Skeletal muscle tissue (tissue), 4 donors: Measurements from ENCODE around the gene OR1F1. TPM values are rescaled to one million over a fixed set of nuclear protein-coding genes. Genes with fewer than 3 reads are reported as not detected.

Experiments used
- H3K27ac ChIP-seq: one replicate; pipeline ENCODE4 v1.7.0; 2013; ENCODE audit warnings: mild to moderate bottlenecking, low read depth, low read length, inconsistent platforms
- H3K27me3 ChIP-seq, 3 donors: one replicate each; pipeline ENCODE4 v1.7.0; 2013; ENCODE audit warnings: low read length in 3 of 3; ENCODE audit not compliant: control insufficient read depth in 3 of 3, insufficient read depth in 3 of 3
- H3K36me3 ChIP-seq, 3 donors: one replicate each; pipeline ENCODE4 v1.7.0; 2013; ENCODE audit warnings: low read length in 3 of 3; ENCODE audit not compliant: control insufficient read depth in 3 of 3, insufficient read depth in 3 of 3
- H3K4me1 ChIP-seq, 3 donors: one replicate each; pipeline ENCODE4 v1.7.0; 2013; ENCODE audit warnings: low read length in 3 of 3, mild to moderate bottlenecking in 3 of 3; ENCODE audit not compliant: control insufficient read depth in 3 of 3, insufficient read depth in 3 of 3
- H3K4me3 ChIP-seq, 3 donors: one replicate each; pipeline ENCODE4 v1.7.0; 2013; ENCODE audit warnings: low read length in 3 of 3
- H3K9ac ChIP-seq, 3 donors: one replicate each; pipeline ENCODE4 v1.7.0; 2013; ENCODE audit warnings: low read length in 3 of 3, mild to moderate bottlenecking in 3 of 3, moderate library complexity in 2 of 3, low read depth in 1 of 3
- H3K9me3 ChIP-seq, 3 donors: one replicate each; pipeline ENCODE4 v1.7.0; 2013; ENCODE audit warnings: low read length in 3 of 3; ENCODE audit not compliant: control insufficient read depth in 3 of 3
- total RNA-seq: library from RNA; depleted of rRNA; stranded (reverse); fragments of >200 nt; gene quantifications from one replicate; pipeline ENCODE4 v1.2.3, GENCODE V29; 2014
- donor health status: Osteomylitis.

The OR1F1 gene
- total RNA-seq, 1 donor from 2014 or later, result not detected

DNA sequence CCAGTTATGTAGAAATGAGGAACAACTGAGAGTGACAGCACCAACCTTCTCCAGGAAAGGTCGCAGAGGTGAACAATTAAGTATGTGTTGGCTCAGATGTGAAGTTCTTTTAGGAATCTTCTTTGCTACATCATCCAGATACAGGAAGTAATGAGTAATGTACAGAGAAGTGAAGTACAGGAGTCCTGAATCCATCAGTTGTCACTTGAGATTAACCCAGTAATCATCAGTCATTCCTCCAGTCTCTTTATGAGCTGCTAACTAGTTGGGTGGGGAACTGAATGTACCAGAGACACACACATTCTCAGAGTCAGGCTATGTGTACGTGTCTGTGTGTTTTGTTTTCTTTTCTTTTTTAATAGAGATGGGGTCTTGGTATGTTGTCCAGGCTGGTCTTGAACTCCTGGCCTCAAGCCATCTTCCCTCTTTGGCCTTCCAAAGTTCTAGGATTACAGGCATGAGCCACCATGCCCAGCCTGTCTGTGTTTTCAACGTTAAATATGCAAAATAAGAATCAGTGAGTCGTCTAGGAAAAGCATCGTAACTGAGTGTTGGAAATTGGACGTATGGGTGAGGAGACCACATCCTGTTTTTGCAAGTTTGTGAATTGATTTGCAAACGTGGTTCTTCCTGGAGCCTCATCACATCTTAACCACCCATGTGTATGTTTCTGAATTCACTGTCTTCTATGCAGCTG, 27.0 kb downstream of the OR1F1 start:
- H3K9me3 ChIP-seq, result peaks cover 1 to 7% (median 4%) of the 10 kb centered on the region in 3 donors
- no peaks in the 10 kb centered on the region for H3K36me3 ChIP-seq
- H3K27me3 ChIP-seq, result peaks cover 0 to 4% (median 0%) of the 10 kb centered on the region in 3 donors
- H3K4me3 ChIP-seq, result no peak overlapping the region
- H3K27ac ChIP-seq, result no peak overlapping the region
- no peaks in the 10 kb centered on the region for H3K4me1 ChIP-seq
- no peak overlapping the region for H3K9ac ChIP-seq

- peaks cover 1 to 9% (median 4%) of the 10 kb centered on the region in 3 donors for H3K9me3 ChIP-seq
- no peaks in the 10 kb centered on the region for H3K4me1 ChIP-seq
- H3K36me3 ChIP-seq, result no peaks in the 10 kb centered on the region
- no peak overlapping the region for H3K9ac ChIP-seq
- no peak overlapping the region for H3K27ac ChIP-seq
- peaks cover 0 to 4% (median 0%) of the 10 kb centered on the region in 3 donors for H3K27me3 ChIP-seq
- no peak overlapping the region for H3K4me3 ChIP-seq
These were observed 27.7 kb downstream of the OR1F1 start for GRCh38 chr16:3215601-3216262.

DNA sequence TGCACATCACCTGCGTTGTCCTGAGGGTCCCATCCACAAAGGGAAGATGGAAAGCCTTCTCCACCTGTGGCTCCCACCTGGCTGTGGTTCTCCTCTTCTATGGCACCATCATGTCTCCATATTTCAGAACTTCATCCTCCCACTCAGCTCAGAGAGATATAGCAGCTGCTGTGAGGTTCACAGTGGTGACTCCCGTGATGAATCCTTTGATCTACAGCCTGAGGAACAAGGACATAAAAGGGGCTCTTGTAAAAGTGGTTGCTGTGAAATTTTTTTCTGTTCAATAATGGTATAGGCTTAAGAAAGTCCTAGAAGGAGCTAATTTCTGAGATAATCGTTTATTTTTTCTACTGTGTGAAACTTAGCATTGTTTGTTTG, 28.2 kb downstream of the OR1F1 start:
- no peaks in the 10 kb centered on the region for H3K4me1 ChIP-seq
- H3K4me3 ChIP-seq, result no peak overlapping the region
- no peak overlapping the region for H3K9ac ChIP-seq
- peaks cover 0 to 4% (median 0%) of the 10 kb centered on the region in 3 donors for H3K27me3 ChIP-seq
- H3K36me3 ChIP-seq, result no peaks in the 10 kb centered on the region
- H3K27ac ChIP-seq, result no peak overlapping the region
- peaks cover 1 to 11% (median 7%) of the 10 kb centered on the region in 3 donors for H3K9me3 ChIP-seq

GRCh38 chr16:3220839-3221238, 32.8 kb downstream of the OR1F1 start:
- H3K9ac ChIP-seq, result no peak overlapping the region
- H3K36me3 ChIP-seq, result peaks cover 25 to 32% (median 31%) of the 10 kb centered on the region in 3 donors
- H3K27me3 ChIP-seq, result peaks cover 0 to 3% (median 0%) of the 10 kb centered on the region in 3 donors
- H3K9me3 ChIP-seq, result peaks cover 34 to 37% (median 36%) of the 10 kb centered on the region in 3 donors
- no peaks in the 10 kb centered on the region for H3K4me1 ChIP-seq
- H3K4me3 ChIP-seq, result peak overlapping the region in 1 of 3 donors; percentile 11
- no peak overlapping the region for H3K27ac ChIP-seq

GRCh38 chr16:3223913-3224515, 36.0 kb downstream of the OR1F1 start:
- no peak overlapping the region for H3K27ac ChIP-seq
- peak overlapping the region in 1 of 3 donors; percentile 17 for H3K4me3 ChIP-seq
- no peaks in the 10 kb centered on the region for H3K27me3 ChIP-seq
- H3K36me3 ChIP-seq, result peaks cover 45 to 56% (median 47%) of the 10 kb centered on the region in 3 donors
- H3K9ac ChIP-seq, result no peak overlapping the region
- H3K9me3 ChIP-seq, result peaks cover 32 to 41% (median 40%) of the 10 kb centered on the region in 3 donors
- H3K4me1 ChIP-seq, result no peaks in the 10 kb centered on the region

GRCh38 chr16:3234543-3234856, 46.5 kb downstream of the OR1F1 start:
- peaks cover 0 to 8% (median 3%) of the 10 kb centered on the region in 3 donors for H3K9me3 ChIP-seq
- peak overlapping the region; percentile 92 to 95 (median 94) for H3K9ac ChIP-seq
- H3K27ac ChIP-seq, result peak overlapping the region; percentile 90
- H3K4me3 ChIP-seq, result peak overlapping the region; percentile 100
- H3K36me3 ChIP-seq, result peaks cover 30 to 40% (median 39%) of the 10 kb centered on the region in 3 donors
- peaks cover 11 to 15% (median 11%) of the 10 kb centered on the region in 3 donors for H3K4me1 ChIP-seq
- H3K27me3 ChIP-seq, result no peaks in the 10 kb centered on the region

DNA sequence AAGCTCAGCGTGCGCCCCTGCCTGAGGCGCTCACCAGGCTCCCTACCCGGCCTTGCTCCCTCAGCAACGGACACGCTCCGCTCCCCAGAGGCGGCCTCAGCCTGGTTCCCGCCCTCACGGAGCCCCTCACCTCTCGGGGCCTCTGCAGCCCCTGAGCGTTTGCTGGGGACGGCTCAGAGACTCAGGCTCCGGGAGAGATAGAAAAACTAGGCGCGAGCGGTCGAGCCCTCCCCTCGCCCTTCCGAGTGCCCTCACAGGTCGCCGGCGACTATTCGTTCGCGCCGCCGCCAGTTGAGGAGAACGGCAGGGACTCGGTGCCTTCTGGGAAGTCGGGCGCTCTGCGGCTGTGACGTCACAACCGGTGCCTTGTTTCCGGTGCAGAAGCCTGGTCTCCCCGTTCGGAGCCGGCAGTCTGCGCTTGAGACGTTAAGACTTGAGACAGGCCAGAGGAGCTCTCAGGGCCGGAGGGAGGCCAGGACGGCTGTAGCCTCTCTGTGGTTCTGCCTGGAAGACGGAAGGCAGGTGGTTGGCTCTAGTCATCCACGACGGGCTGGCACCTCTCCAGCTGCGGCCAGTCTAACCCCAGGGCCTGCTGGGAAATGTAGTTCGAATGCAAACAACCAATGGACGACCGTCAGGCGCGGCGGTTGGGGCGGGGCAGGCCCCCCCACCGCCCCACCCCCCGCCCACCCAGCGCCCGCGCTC, 47.0 kb downstream of the OR1F1 start, which contains the start of gene ZNF200:
Gene ZNF200, minus strand, starts transcription at position 302 of the 705 bp plus-strand sequence. CDS start 1,403 bp downstream, outside the sequence.
- peaks cover 27 to 35% (median 34%) of the 10 kb centered on the region in 3 donors for H3K36me3 ChIP-seq
- H3K4me1 ChIP-seq, result peaks cover 11 to 15% (median 11%) of the 10 kb centered on the region in 3 donors
- H3K9me3 ChIP-seq, result peaks cover 0 to 8% (median 3%) of the 10 kb centered on the region in 3 donors
- H3K27ac ChIP-seq, result peak within 1 kb of the TSS; percentile 90
- peak within 1 kb of the TSS; percentile 100 for H3K4me3 ChIP-seq
- H3K9ac ChIP-seq, result peak within 1 kb of the TSS; percentile 92 to 95 (median 94)
- H3K27me3 ChIP-seq, result no peaks in the 10 kb centered on the region

GRCh38 chr16:3235856-3236669, 48.1 kb downstream of the OR1F1 start:
- peaks cover 11 to 15% (median 11%) of the 10 kb centered on the region in 3 donors for H3K4me1 ChIP-seq
- H3K9ac ChIP-seq, result no peak overlapping the region
- peaks cover 16 to 25% (median 24%) of the 10 kb centered on the region in 3 donors for H3K36me3 ChIP-seq
- peak overlapping the region in 1 of 3 donors; percentile 20 for H3K4me3 ChIP-seq
- no peaks in the 10 kb centered on the region for H3K27me3 ChIP-seq
- peaks cover 0 to 5% (median 3%) of the 10 kb centered on the region in 3 donors for H3K9me3 ChIP-seq
- H3K27ac ChIP-seq, result no peak overlapping the region

DNA sequence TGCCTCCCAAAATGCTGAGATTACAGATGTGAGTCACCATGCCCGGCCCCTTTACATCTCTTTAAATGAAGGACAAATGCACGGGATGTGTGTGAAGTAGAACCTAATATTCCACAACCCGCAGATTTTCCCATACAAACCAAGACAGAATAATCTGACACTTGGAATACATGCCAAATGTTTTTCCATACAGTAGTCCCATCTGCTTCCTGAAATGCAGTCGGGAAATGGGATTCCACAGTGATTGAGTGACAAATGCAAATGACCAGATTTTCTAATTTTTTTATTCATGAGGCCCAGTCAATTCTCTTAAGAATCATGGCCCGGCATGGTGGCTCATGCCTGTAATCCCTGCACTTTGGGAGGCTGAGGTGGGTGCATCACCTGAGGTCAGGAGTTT, 53.8 kb downstream of the OR1F1 start:
- H3K4me3 ChIP-seq, result no peak overlapping the region
- H3K4me1 ChIP-seq, result no peaks in the 10 kb centered on the region
- H3K36me3 ChIP-seq, result no peaks in the 10 kb centered on the region
- no peak overlapping the region for H3K9ac ChIP-seq
- H3K27me3 ChIP-seq, result peaks cover 0 to 4% (median 0%) of the 10 kb centered on the region in 3 donors
- no peaks in the 10 kb centered on the region for H3K9me3 ChIP-seq
- H3K27ac ChIP-seq, result no peak overlapping the region
